Neuronal stem cell (in vitro differentiated cells): ENCODE data around the gene DMD.

ENCODE experiments used
- DNase-seq: peaks from one replicate; pipeline ENCODE4 v3.0.0-alpha.2; 2013; ENCODE audit warnings: low spot score
- H2AFZ ChIP-seq: one replicate; pipeline ENCODE4 v1.6.1; 2013; ENCODE audit warnings: mild to moderate bottlenecking, low read length, inconsistent platforms
- H2AK5ac ChIP-seq: 2 replicates; pipeline ENCODE4 v1.6.1; 2013; ENCODE audit warnings: low read depth, mild to moderate bottlenecking, inconsistent platforms, low read length, moderate library complexity, mixed read lengths
- H2BK120ac ChIP-seq: 2 replicates; pipeline ENCODE4 v1.6.1; 2013; ENCODE audit warnings: low read depth, mild to moderate bottlenecking, inconsistent platforms, low read length, moderate library complexity, mixed read lengths
- H2BK12ac ChIP-seq: one replicate; pipeline ENCODE4 v1.6.1; 2013; ENCODE audit warnings: low read length, inconsistent platforms
- H2BK15ac ChIP-seq: 2 replicates; pipeline ENCODE4 v1.6.1; 2013; ENCODE audit warnings: mild to moderate bottlenecking, low read length, inconsistent platforms, mixed read lengths
- H2BK5ac ChIP-seq: one replicate; pipeline ENCODE4 v1.6.1; 2013; ENCODE audit warnings: inconsistent platforms, mild to moderate bottlenecking, low read length, moderate library complexity
- H3K14ac ChIP-seq: one replicate; pipeline ENCODE4 v1.6.1; 2013; ENCODE audit warnings: low read length, inconsistent platforms
- H3K18ac ChIP-seq: 2 replicates; pipeline ENCODE4 v1.6.1; 2013; ENCODE audit warnings: low read length, inconsistent platforms
- H3K23ac ChIP-seq: 2 replicates; pipeline ENCODE4 v1.6.1; 2013; ENCODE audit warnings: low read depth, mild to moderate bottlenecking, mixed read lengths, low read length, inconsistent platforms; ENCODE audit not compliant: poor library complexity
- H3K27ac ChIP-seq: replicated peaks from 3 replicates; pipeline ENCODE4 v1.5.1; 2013; ENCODE audit warnings: low read length, inconsistent platforms
- H3K27me3 ChIP-seq, 3 experiments: 2 replicates each; pipeline ENCODE4 v1.6.1; 2013; ENCODE audit warnings: low read length in 3 of 3, mild to moderate bottlenecking in 2 of 3, inconsistent platforms in 1 of 3, low read depth in 1 of 3, mixed read lengths in 1 of 3, moderate library complexity in 1 of 3; ENCODE audit not compliant: control insufficient read depth in 3 of 3, insufficient read depth in 3 of 3
- H3K36me3 ChIP-seq, 2 donors: replicated peaks in 1 of 2; 2 replicates each; pipeline ENCODE4 v1.6.1; 2013; ENCODE audit warnings: low read length in 2 of 2; ENCODE audit not compliant: control insufficient read depth in 2 of 2, insufficient read depth in 2 of 2
- H3K4ac ChIP-seq: 2 replicates; pipeline ENCODE4 v1.6.1; 2013; ENCODE audit warnings: inconsistent platforms, mild to moderate bottlenecking, low read length, moderate library complexity
- H3K4me1 ChIP-seq, 2 donors: 1 replicate in 1 of 2; 2 replicates in 1 of 2; pipeline ENCODE4 v1.6.1; 2013; ENCODE audit warnings: low read length in 2 of 2, low read depth in 1 of 2; ENCODE audit not compliant: control insufficient read depth in 2 of 2, insufficient read depth in 1 of 2
- H3K4me2 ChIP-seq: one replicate; pipeline ENCODE4 v1.6.1; 2013; ENCODE audit warnings: mild to moderate bottlenecking, low read length, inconsistent platforms; ENCODE audit not compliant: insufficient read depth, poor library complexity, severe bottlenecking
- H3K4me3 ChIP-seq, 2 donors: 2 replicates each; pipeline ENCODE4 v1.5.1; 2013; ENCODE audit warnings: low read length in 2 of 2, mild to moderate bottlenecking in 2 of 2, inconsistent platforms in 1 of 2, moderate library complexity in 1 of 2
- H3K79me1 ChIP-seq: one replicate; pipeline ENCODE4 v1.6.1; 2013; ENCODE audit warnings: low read depth, mild to moderate bottlenecking, inconsistent platforms, low read length, moderate library complexity
- H3K9ac ChIP-seq: one replicate; pipeline ENCODE4 v1.6.1; 2013; ENCODE audit warnings: mild to moderate bottlenecking, low read depth, low read length, inconsistent platforms; ENCODE audit not compliant: poor library complexity
- H3K9me3 ChIP-seq, 2 donors: replicated peaks in 1 of 2; 2 replicates each; pipeline versions ENCODE3 to v1.6.1; 2013; ENCODE audit warnings: low read length in 2 of 2, mild to moderate bottlenecking in 2 of 2, inconsistent platforms in 1 of 2, low read depth in 1 of 2, mixed read lengths in 1 of 2, moderate library complexity in 1 of 2; ENCODE audit not compliant: control insufficient read depth in 2 of 2, insufficient read depth in 1 of 2
- H4K8ac ChIP-seq: one replicate; pipeline ENCODE4 v1.6.1; 2013; ENCODE audit warnings: low read depth, mild to moderate bottlenecking, inconsistent platforms, low read length, moderate library complexity
- H4K91ac ChIP-seq: one replicate; pipeline ENCODE4 v1.6.1; 2013; ENCODE audit warnings: low read length, low read depth, mild to moderate bottlenecking, inconsistent platforms; ENCODE audit not compliant: poor library complexity
- WGBS, 2 donors: extraction: QIAGEN DNeasy Blood & Tissue Kit; methylation state at CpG; one replicate each; pipeline ENCODE4 v1.1.7; 2013; ENCODE audit warnings: missing lambda C conversion rate in 2 of 2, mixed read lengths in 1 of 2; ENCODE audit not compliant: insufficient read length in 2 of 2, insufficient replicate concordance in 1 of 2; ENCODE audit errors: extremely low coverage in 2 of 2; 5-methylcytosine and 5-hydroxymethylcytosine counted together

The DMD gene

DNA sequence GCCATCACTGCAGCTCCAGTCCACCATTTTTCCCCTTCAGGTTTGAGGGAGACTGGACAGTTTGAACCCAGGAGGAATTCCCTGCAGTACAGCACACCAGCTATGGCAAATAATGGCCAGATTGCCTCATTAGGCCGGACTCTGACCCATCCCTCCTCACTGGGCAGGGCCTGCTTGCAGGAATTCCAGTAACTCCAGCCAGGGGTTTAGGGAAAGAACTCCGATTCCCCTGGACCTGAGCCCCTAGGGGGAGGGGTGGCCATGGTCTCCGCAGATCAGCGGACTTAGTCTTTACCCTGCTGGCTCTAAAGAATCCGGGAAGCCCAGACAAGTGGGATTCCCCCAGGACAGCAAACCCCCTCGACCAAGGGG is 342.8 kb downstream of the DMD start:
- Histone ChIP-seq H2AFZ (no peak overlapping the region), H2AK5ac (no peak overlapping the region), H3K4me1 (no peaks in the 10 kb centered on the region), H4K91ac (no peak overlapping the region), H3K27ac (no peak overlapping the region), H2BK5ac (no peak overlapping the region), H4K8ac (no peak overlapping the region), H3K36me3 (no peaks in the 10 kb centered on the region), H3K79me1 (no peaks in the 10 kb centered on the region), H2BK12ac (no peak overlapping the region), H3K9me3 (no peaks in the 10 kb centered on the region), H2BK120ac (no peak overlapping the region), H3K9ac (peak overlapping the region; percentile 3), H3K4me2 (no peak overlapping the region), H3K18ac (no peak overlapping the region), H3K4me3 (no peak overlapping the region), H2BK15ac (no peak overlapping the region), H3K23ac (no peak overlapping the region), H3K27me3 (no peaks in the 10 kb centered on the region), H3K4ac (no peak overlapping the region), H3K14ac (no peak overlapping the region)
- DNase-seq: no peak
- no CpG with 5 or more reads among the region's 6 CpGs for WGBS, 2 donors

- no peak overlapping the region for H3K4ac ChIP-seq
- no peaks in the 10 kb centered on the region for H3K79me1 ChIP-seq
- peak overlapping the region; percentile 3 for H3K9ac ChIP-seq
- no peaks in the 10 kb centered on the region for H3K9me3 ChIP-seq
- no peak overlapping the region for H2BK120ac ChIP-seq
- DNase-seq: no peak
- no peak overlapping the region for H2BK15ac ChIP-seq
- H4K91ac ChIP-seq: no peak overlapping the region
- H2BK5ac ChIP-seq: no peak overlapping the region
- no CpG with 5 or more reads among the region's 17 CpGs for WGBS, 2 donors
- H3K18ac ChIP-seq: no peak overlapping the region
- no peak overlapping the region for H4K8ac ChIP-seq
- H3K4me3 ChIP-seq: no peak overlapping the region
- H3K4me1 ChIP-seq: no peaks in the 10 kb centered on the region
- no peak overlapping the region for H2BK12ac ChIP-seq
- no peaks in the 10 kb centered on the region for H3K27me3 ChIP-seq
- H3K36me3 ChIP-seq: no peaks in the 10 kb centered on the region
- no peak overlapping the region for H3K14ac ChIP-seq
- H2AK5ac ChIP-seq: no peak overlapping the region
- H3K27ac ChIP-seq: no peak overlapping the region
- H3K23ac ChIP-seq: no peak overlapping the region
- no peak overlapping the region for H2AFZ ChIP-seq
- H3K4me2 ChIP-seq: no peak overlapping the region
These were observed 343.4 kb downstream of the DMD start for GRCh38 chrX:32867781-32868523.

DNA sequence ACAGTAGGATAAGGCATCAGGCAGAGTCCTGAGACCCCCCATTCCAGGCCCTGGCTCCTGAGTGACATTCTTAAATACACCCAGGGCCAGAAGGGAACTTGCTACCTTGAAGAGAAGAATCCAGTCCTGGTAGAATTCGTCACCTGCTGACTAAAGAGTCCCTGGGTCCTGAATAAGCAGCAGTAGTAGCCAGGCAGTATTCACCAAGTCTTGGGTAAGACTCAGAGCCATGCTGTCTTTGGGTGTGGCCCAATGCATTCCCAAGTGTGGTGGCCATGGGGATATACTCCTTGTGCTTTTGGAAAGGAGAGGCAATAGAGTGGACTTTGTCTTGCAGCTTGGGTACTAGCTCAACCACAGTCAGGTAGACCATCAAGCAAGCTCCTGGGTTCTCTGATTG is 359.1 kb downstream of the DMD start:
- no peak overlapping the region for H3K4me3 ChIP-seq
- no peak for DNase-seq
- H4K91ac ChIP-seq: no peak overlapping the region
- H2BK15ac ChIP-seq: no peak overlapping the region
- H3K9me3 ChIP-seq: no peaks in the 10 kb centered on the region
- no peak overlapping the region for H2BK12ac ChIP-seq
- H3K14ac ChIP-seq: no peak overlapping the region
- no peak overlapping the region for H3K4me2 ChIP-seq
- H2AFZ ChIP-seq: no peak overlapping the region
- no peak overlapping the region for H3K27ac ChIP-seq
- H3K4me1 ChIP-seq: no peaks in the 10 kb centered on the region
- H2AK5ac ChIP-seq: no peak overlapping the region
- no peak overlapping the region for H2BK120ac ChIP-seq
- H2BK5ac ChIP-seq: no peak overlapping the region
- WGBS, 2 donors: no CpG with 5 or more reads among the region's 1 CpG
- no peak overlapping the region for H3K9ac ChIP-seq
- no peak overlapping the region for H3K4ac ChIP-seq
- no peak overlapping the region for H3K23ac ChIP-seq
- no peak overlapping the region for H3K18ac ChIP-seq
- no peak overlapping the region for H4K8ac ChIP-seq
- no peaks in the 10 kb centered on the region for H3K36me3 ChIP-seq
- no peaks in the 10 kb centered on the region for H3K79me1 ChIP-seq
- H3K27me3 ChIP-seq: peaks cover 0 to 15% (median 0%) of the 10 kb centered on the region in 3 experiments

DNA sequence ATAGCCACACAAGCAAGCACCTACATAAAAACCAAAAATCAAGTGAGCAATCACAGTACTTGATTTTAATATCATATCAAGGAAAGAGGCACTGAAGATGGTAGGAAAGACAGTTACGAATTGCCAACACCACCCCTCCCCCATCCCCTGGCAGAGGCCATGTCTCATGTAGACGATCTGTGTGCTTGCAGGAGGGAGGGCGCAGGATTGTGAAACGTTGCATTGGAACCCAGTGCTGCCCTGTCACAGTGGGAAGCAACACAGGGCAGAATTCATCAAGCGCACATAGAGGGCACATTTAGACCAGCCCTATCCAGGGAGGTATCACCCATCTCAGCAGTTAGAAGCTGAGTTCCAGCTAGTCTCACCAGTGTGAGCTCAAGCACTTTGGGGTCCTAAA is 359.8 kb downstream of the DMD start:
- no peaks in the 10 kb centered on the region for H3K36me3 ChIP-seq
- H3K79me1 ChIP-seq: no peaks in the 10 kb centered on the region
- H3K14ac ChIP-seq: no peak overlapping the region
- WGBS, 2 donors: no CpG with 5 or more reads among the region's 5 CpGs
- no peak for DNase-seq
- H2BK5ac ChIP-seq: no peak overlapping the region
- no peak overlapping the region for H2AFZ ChIP-seq
- no peak overlapping the region for H3K4me2 ChIP-seq
- H4K91ac ChIP-seq: no peak overlapping the region
- H2BK15ac ChIP-seq: no peak overlapping the region
- H3K4me1 ChIP-seq: no peaks in the 10 kb centered on the region
- H3K23ac ChIP-seq: no peak overlapping the region
- H3K18ac ChIP-seq: no peak overlapping the region
- peaks cover 0 to 15% (median 0%) of the 10 kb centered on the region in 3 experiments for H3K27me3 ChIP-seq
- H3K9ac ChIP-seq: no peak overlapping the region
- H2AK5ac ChIP-seq: no peak overlapping the region
- H2BK12ac ChIP-seq: no peak overlapping the region
- no peak overlapping the region for H4K8ac ChIP-seq
- no peak overlapping the region for H3K4ac ChIP-seq
- H2BK120ac ChIP-seq: no peak overlapping the region
- no peaks in the 10 kb centered on the region for H3K9me3 ChIP-seq
- H3K27ac ChIP-seq: no peak overlapping the region
- no peak overlapping the region for H3K4me3 ChIP-seq
